Left lobe of liver (tissue), 2 donors: ENCODE data around the gene MRPL39. TPM values are rescaled to one million over a fixed set of nuclear protein-coding genes. Genes with fewer than 3 reads are reported as not detected.
"Not testable (repeated sequence)": the region's sequence is repeated elsewhere in the genome, so short reads cannot be mapped to it uniquely, and the experiment has no call there.

ENCODE experiments used
- ATAC-seq: fragments of 200-7000 bp; cut with Tn5 transposase; one replicate; pipeline ENCODE4 v1.9.1; 2020; ENCODE audit warnings: mild to moderate bottlenecking, moderate library complexity
- DNase-seq: peaks from one replicate; pipeline ENCODE4 v3.0.0-alpha.2; 2020; ENCODE audit warnings: low spot score
- total RNA-seq: library from RNA; stranded (reverse); gene quantifications from one replicate; pipeline ENCODE4 v1.2.1, GENCODE V29; 2021
- donor health status: DM: no; HTN: no; CAD: no; lungs with moderate emphysema.
- donor health status: DM: no; HTN: yes; CAD: no.

Gene MRPL39
- total RNA-seq, result 17.4 TPM

GRCh38 chr21:25607151-25608043 is at the start of gene MRPL39:
TSS of gene MRPL39 (minus strand) at chr21:25607481. CDS start at chr21:25607475, 6 bp downstream.
- DNase-seq (peak; percentile 86), ATAC-seq (peak; percentile 95)

GRCh38 chr21:25656412-25656811 is 49.1 kb upstream of the MRPL39 start:
- ATAC-seq (no peak), DNase-seq (no peak)

- ATAC-seq (no peak), DNase-seq (no peak)
These were observed 41.9 kb upstream of the MRPL39 start for GRCh38 chr21:25649146-25649545.

GRCh38 chr21:25647647-25648046 is 40.4 kb upstream of the MRPL39 start:
- no peak for DNase-seq
- ATAC-seq, result no peak

- ATAC-seq (no peak), DNase-seq (no peak)
These were observed 39.2 kb upstream of the MRPL39 start for GRCh38 chr21:25646474-25646873.

- DNase-seq, result no peak
- no peak for ATAC-seq
These were observed 36.2 kb upstream of the MRPL39 start for GRCh38 chr21:25643486-25643885.

- no peak for DNase-seq
- no peak for ATAC-seq
These were observed 33.6 kb upstream of the MRPL39 start for GRCh38 chr21:25640943-25641292.

GRCh38 chr21:25640202-25640942 is 33.1 kb upstream of the MRPL39 start:
- DNase-seq (no peak), ATAC-seq (peak; percentile 53)

GRCh38 chr21:25639551-25640201 is 32.4 kb upstream of the MRPL39 start:
- ATAC-seq (peak; percentile 65), DNase-seq (no peak)

- no peak for DNase-seq
- peak; percentile 58 for ATAC-seq
These were observed 31.6 kb upstream of the MRPL39 start, which contains the start of gene JAM2 for GRCh38 chr21:25638660-25639550. TSS of gene JAM2 (plus strand) at chr21:25639258. CDS start at chr21:25639822, 564 bp downstream.

GRCh38 chr21:25637851-25638659 is 30.8 kb upstream of the MRPL39 start:
- no peak for ATAC-seq
- DNase-seq, result no peak

GRCh38 chr21:25636727-25637126 is 29.4 kb upstream of the MRPL39 start:
- ATAC-seq, result no peak
- no peak for DNase-seq

GRCh38 chr21:25635310-25635709 is 28.0 kb upstream of the MRPL39 start:
- DNase-seq (no peak), ATAC-seq (no peak)

- ATAC-seq, result no peak
- DNase-seq, result no peak
These were observed 25.0 kb upstream of the MRPL39 start for GRCh38 chr21:25632296-25632695.

GRCh38 chr21:25626757-25627156 is 19.5 kb upstream of the MRPL39 start:
- DNase-seq (no peak), ATAC-seq (peak; percentile 37)

- DNase-seq, ATAC-seq: not testable (repeated sequence)
These were observed 18.7 kb upstream of the MRPL39 start for GRCh38 chr21:25625776-25626555.

GRCh38 chr21:25625036-25625435 is 17.8 kb upstream of the MRPL39 start:
- DNase-seq (no peak), ATAC-seq (no peak)

GRCh38 chr21:25624511-25624910 is 17.2 kb upstream of the MRPL39 start:
- DNase-seq, result no peak
- no peak for ATAC-seq

- DNase-seq (no peak), ATAC-seq (no peak)
These were observed 11.9 kb upstream of the MRPL39 start for GRCh38 chr21:25619198-25619597.
